Trophoblast cell (in vitro differentiated cells and primary cell): ENCODE data around the gene NFRKB.

Source experiments
- DNase-seq, 2 donors: peaks; one replicate each; pipeline ENCODE4 v3.0.0-alpha.2; 2016
- H2AFZ ChIP-seq: 2 replicates; pipeline ENCODE4 v1.6.1; 2013; ENCODE audit warnings: low read length, moderate library complexity, mild to moderate bottlenecking; ENCODE audit not compliant: insufficient read depth, poor library complexity
- H2AK5ac ChIP-seq: 2 replicates; pipeline ENCODE4 v1.6.1; 2013; ENCODE audit warnings: mild to moderate bottlenecking, low read length
- H2BK120ac ChIP-seq: 2 replicates; pipeline ENCODE4 v1.6.1; 2013; ENCODE audit warnings: low read length, mild to moderate bottlenecking, moderate library complexity; ENCODE audit not compliant: insufficient read depth, poor library complexity
- H2BK12ac ChIP-seq: 2 replicates; pipeline ENCODE4 v1.6.1; 2013; ENCODE audit warnings: mild to moderate bottlenecking, low read length, moderate library complexity
- H2BK5ac ChIP-seq: 2 replicates; pipeline ENCODE4 v1.6.1; 2013; ENCODE audit warnings: low read length, low read depth, moderate library complexity, mild to moderate bottlenecking; ENCODE audit not compliant: poor library complexity
- H3K14ac ChIP-seq: 2 replicates; pipeline ENCODE4 v1.6.1; 2013; ENCODE audit warnings: mild to moderate bottlenecking, low read length
- H3K18ac ChIP-seq: 2 replicates; pipeline ENCODE4 v1.6.1; 2013; ENCODE audit warnings: mild to moderate bottlenecking, low read length
- H3K23ac ChIP-seq: 2 replicates; pipeline ENCODE4 v1.6.1; 2013; ENCODE audit warnings: low read length
- H3K27ac ChIP-seq: 2 replicates; pipeline ENCODE4 v1.5.1; 2013; ENCODE audit warnings: low read depth, mild to moderate bottlenecking, inconsistent platforms, low read length, moderate library complexity
- H3K27me3 ChIP-seq: 2 replicates; pipeline ENCODE4 v1.6.1; 2013; ENCODE audit warnings: inconsistent platforms, mild to moderate bottlenecking, low read length, moderate library complexity; ENCODE audit not compliant: insufficient read depth
- H3K36me3 ChIP-seq, 2 experiments: 1 replicate in 1 of 2; 2 replicates in 1 of 2; pipeline ENCODE4 v1.6.1; 2013; ENCODE audit warnings: low read length in 2 of 2, mild to moderate bottlenecking in 2 of 2, moderate library complexity in 1 of 2; ENCODE audit not compliant: insufficient read depth in 2 of 2, control insufficient read depth in 1 of 2
- H3K4ac ChIP-seq: 2 replicates; pipeline ENCODE4 v1.6.1; 2013; ENCODE audit warnings: low read depth, mild to moderate bottlenecking, low read length, moderate library complexity
- H3K4me1 ChIP-seq, 2 experiments: 1 replicate in 1 of 2; 2 replicates in 1 of 2; pipeline ENCODE4 v1.6.1; 2013; ENCODE audit warnings: low read length in 2 of 2, mild to moderate bottlenecking in 2 of 2, moderate library complexity in 1 of 2; ENCODE audit not compliant: insufficient read depth in 2 of 2, control insufficient read depth in 1 of 2
- H3K4me2 ChIP-seq: 2 replicates; pipeline ENCODE4 v1.6.1; 2013; ENCODE audit warnings: inconsistent platforms, mild to moderate bottlenecking, low read length, moderate library complexity
- H3K4me3 ChIP-seq: 2 replicates; pipeline ENCODE4 v1.5.1; 2013; ENCODE audit warnings: mild to moderate bottlenecking, low read depth, low read length, inconsistent platforms
- H3K79me1 ChIP-seq: one replicate; pipeline ENCODE4 v1.6.1; 2013; ENCODE audit warnings: low read length
- H3K79me2 ChIP-seq: 2 replicates; pipeline ENCODE4 v1.6.1; 2013; ENCODE audit warnings: low read length, mild to moderate bottlenecking; ENCODE audit not compliant: control insufficient read depth, insufficient read depth, poor library complexity
- H3K9ac ChIP-seq: 2 replicates; pipeline ENCODE4 v1.6.1; 2013; ENCODE audit warnings: mild to moderate bottlenecking, low read length
- H3K9me3 ChIP-seq: 2 replicates; pipeline ENCODE4 v1.6.1; 2013; ENCODE audit warnings: low read depth, mild to moderate bottlenecking, control low read depth, inconsistent platforms, low read length; ENCODE audit not compliant: insufficient read depth
- H4K12ac ChIP-seq: 2 replicates; pipeline ENCODE4 v1.6.1; 2013; ENCODE audit warnings: low read depth, mild to moderate bottlenecking, low read length, moderate library complexity
- H4K8ac ChIP-seq: 2 replicates; pipeline ENCODE4 v1.6.1; 2013; ENCODE audit warnings: low read depth, mild to moderate bottlenecking, low read length, moderate library complexity
- H4K91ac ChIP-seq: one replicate; pipeline ENCODE4 v1.6.1; 2013; ENCODE audit warnings: low read depth, mild to moderate bottlenecking, low read length, moderate library complexity
- WGBS: extraction: QIAGEN DNeasy Blood & Tissue Kit; methylation state at CpG from one replicate; pipeline ENCODE4 v1.1.7; 2013; ENCODE audit warnings: missing lambda C conversion rate; ENCODE audit not compliant: insufficient read length, insufficient coverage; ENCODE audit errors: extremely low coverage; 5-methylcytosine and 5-hydroxymethylcytosine counted together

Gene NFRKB

GRCh38 chr11:129896062-129896461, 684 bp upstream of the NFRKB start:
- Histone ChIP-seq H3K79me1 (peaks cover 7% of the 10 kb centered on the region), H2AFZ (peak overlapping the region; percentile 91), H3K23ac (no peak overlapping the region), H2BK5ac (no peak overlapping the region), H3K4me1 (peaks cover 0 to 3% of the 10 kb centered on the region in 2 experiments), H3K18ac (no peak overlapping the region), H3K9me3 (no peaks in the 10 kb centered on the region), H2BK120ac (no peak overlapping the region), H3K27me3 (no peaks in the 10 kb centered on the region), H3K4me3 (no peak overlapping the region), H2BK12ac (no peak overlapping the region), H3K79me2 (peaks cover 7% of the 10 kb centered on the region), H3K9ac (no peak overlapping the region), H2AK5ac (no peak overlapping the region), H3K14ac (no peak overlapping the region), H3K27ac (no peak overlapping the region), H4K8ac (peak overlapping the region; percentile 97), H3K4ac (no peak overlapping the region), H3K36me3 (peaks cover 6 to 12% of the 10 kb centered on the region in 2 experiments), H3K4me2 (peak overlapping the region; percentile 65), H4K91ac (peak overlapping the region; percentile 55), H4K12ac (peak overlapping the region; percentile 84)
- no CpG with 5 or more reads among the region's 9 CpGs for WGBS
- no peak for DNase-seq

- Histone ChIP-seq H3K4me1 (peaks cover 0 to 3% of the 10 kb centered on the region in 2 experiments), H4K12ac (no peak overlapping the region), H3K9ac (peak overlapping the region; percentile 96), H3K9me3 (no peaks in the 10 kb centered on the region), H2BK120ac (peak overlapping the region; percentile 76), H3K4me3 (peak overlapping the region; percentile 98), H2BK12ac (no peak overlapping the region), H2AFZ (peak overlapping the region; percentile 95), H3K36me3 (peaks cover 7 to 18% of the 10 kb centered on the region in 2 experiments), H4K91ac (no peak overlapping the region), H3K27ac (no peak overlapping the region), H4K8ac (peak overlapping the region; percentile 93), H3K4ac (peak overlapping the region; percentile 50), H3K23ac (no peak overlapping the region), H3K27me3 (no peaks in the 10 kb centered on the region), H3K79me1 (peaks cover 7% of the 10 kb centered on the region), H3K18ac (peak overlapping the region; percentile 58), H3K4me2 (peak overlapping the region; percentile 87), H3K14ac (peak overlapping the region; percentile 67), H2BK5ac (peak overlapping the region; percentile 58), H2AK5ac (no peak overlapping the region), H3K79me2 (peaks cover 7% of the 10 kb centered on the region)
- DNase-seq: peak in 1 of 2 donors; percentile 4
- 100% methylated on average over 1 of the region's 13 CpGs for WGBS
These were observed 876 bp downstream of the NFRKB start for GRCh38 chr11:129894278-129895125.

- Histone ChIP-seq H4K8ac (no peak overlapping the region), H3K9ac (no peak overlapping the region), H3K18ac (no peak overlapping the region), H3K36me3 (peaks cover 32 to 58% of the 10 kb centered on the region in 2 experiments), H3K27ac (no peak overlapping the region), H3K27me3 (no peaks in the 10 kb centered on the region), H4K12ac (no peak overlapping the region), H3K79me2 (no peaks in the 10 kb centered on the region), H2BK120ac (no peak overlapping the region), H3K9me3 (peaks cover 2% of the 10 kb centered on the region), H3K4me2 (no peak overlapping the region), H3K4me3 (no peak overlapping the region), H3K4me1 (no peaks in the 10 kb centered on the region), H3K79me1 (no peaks in the 10 kb centered on the region), H3K23ac (no peak overlapping the region), H4K91ac (no peak overlapping the region), H2BK5ac (no peak overlapping the region), H3K14ac (no peak overlapping the region), H3K4ac (no peak overlapping the region), H2AFZ (no peak overlapping the region), H2BK12ac (no peak overlapping the region), H2AK5ac (no peak overlapping the region)
- WGBS: no CpG with 5 or more reads among the region's 5 CpGs
- DNase-seq: no peak
These were observed 6.9 kb downstream of the NFRKB start for GRCh38 chr11:129888451-129888850.

GRCh38 chr11:129885381-129885780, 10.0 kb downstream of the NFRKB start:
- H3K9me3 ChIP-seq: peaks cover 2% of the 10 kb centered on the region
- no peak overlapping the region for H2AK5ac ChIP-seq
- H2AFZ ChIP-seq: no peak overlapping the region
- peaks cover 32 to 66% of the 10 kb centered on the region in 2 experiments for H3K36me3 ChIP-seq
- no peak overlapping the region for H3K18ac ChIP-seq
- H4K91ac ChIP-seq: no peak overlapping the region
- no peak overlapping the region for H3K27ac ChIP-seq
- no peaks in the 10 kb centered on the region for H3K27me3 ChIP-seq
- H3K23ac ChIP-seq: no peak overlapping the region
- H3K79me1 ChIP-seq: no peaks in the 10 kb centered on the region
- no peak overlapping the region for H3K14ac ChIP-seq
- no peaks in the 10 kb centered on the region for H3K4me1 ChIP-seq
- no peak overlapping the region for H2BK12ac ChIP-seq
- no peak overlapping the region for H3K4ac ChIP-seq
- no peak for DNase-seq
- no peak overlapping the region for H3K4me2 ChIP-seq
- H3K9ac ChIP-seq: no peak overlapping the region
- no peak overlapping the region for H3K4me3 ChIP-seq
- H4K8ac ChIP-seq: no peak overlapping the region
- H3K79me2 ChIP-seq: no peaks in the 10 kb centered on the region
- H2BK5ac ChIP-seq: no peak overlapping the region
- H4K12ac ChIP-seq: no peak overlapping the region
- WGBS: no CpG with 5 or more reads among the region's 12 CpGs
- no peak overlapping the region for H2BK120ac ChIP-seq
